ENCODE results near the gene DUOXA1.
"Not testable (repeated sequence)": the region's sequence is repeated elsewhere in the genome, so short reads cannot be mapped to it uniquely, and the experiment has no call there.

The DUOXA1 gene

DNA sequence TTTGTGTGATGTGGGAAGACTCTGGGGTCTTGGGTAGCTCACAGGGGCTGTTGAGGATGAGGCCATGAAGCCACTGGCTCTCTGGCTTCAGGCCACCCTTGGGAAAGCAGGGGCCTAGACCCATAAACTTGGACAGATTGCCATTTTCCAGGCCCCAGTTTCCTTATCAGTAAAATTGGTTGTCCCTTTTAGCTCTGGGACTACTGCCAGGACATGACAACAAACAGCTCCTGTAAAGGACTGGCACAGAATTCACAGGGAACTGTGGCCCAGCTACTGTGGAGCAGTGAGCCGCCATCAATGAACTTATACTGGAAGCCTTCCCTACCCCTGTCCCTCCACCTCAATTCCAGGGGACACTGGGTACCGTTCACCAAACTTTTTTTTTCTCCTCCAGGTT lies 52.3 kb downstream of the DUOXA1 start:
- DNase-seq; intact Hi-C loops (cut with DNase I): not testable (repeated sequence)

- intact Hi-C loops (cut with DNase I), result not testable (repeated sequence)
Observed at GRCh38 chr15:45075440-45076320, 54.0 kb downstream of the DUOXA1 start.

GRCh38 chr15:45073602-45074001 lies 56.1 kb downstream of the DUOXA1 start:
- intact Hi-C loops (cut with DNase I); DNase-seq: not testable (repeated sequence)

More at GRCh38 chr15:45075440-45076320, 54.0 kb downstream of the DUOXA1 start:
- DNase-seq, result not testable (repeated sequence)

DNA sequence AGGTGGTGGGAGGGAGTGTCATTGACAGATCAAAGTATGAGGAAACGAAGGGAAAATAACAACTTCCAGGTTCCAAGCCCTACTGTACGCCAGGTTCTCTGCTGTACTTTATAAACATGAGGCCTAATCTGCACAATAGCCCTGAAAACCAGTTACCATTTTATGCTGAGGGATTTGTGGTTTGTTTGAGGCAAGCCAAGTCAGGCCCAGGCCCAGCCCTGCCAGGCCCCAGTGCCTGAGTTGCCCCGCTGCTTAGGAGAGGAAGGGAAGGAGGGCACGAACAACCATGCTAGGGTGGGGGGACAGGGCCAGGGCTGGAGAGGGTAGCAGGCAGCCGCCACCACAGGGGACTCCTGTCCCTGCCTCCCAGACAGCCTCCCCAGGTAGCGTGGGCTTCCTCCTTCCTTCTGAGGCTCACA lies 59.7 kb downstream of the DUOXA1 start:
- intact Hi-C loops (cut with DNase I); DNase-seq: not testable (repeated sequence)

All from head of caudate nucleus (tissue), 42 donors.